IPS-18c (cell line): ENCODE measurements around the gene CLIC1.

Experiments
- H3K4me3 ChIP-seq: 2 replicates; pipeline ENCODE4 v1.7.0; 2013; ENCODE audit warnings: low read depth, mild to moderate bottlenecking, low read length, moderate library complexity; ENCODE audit not compliant: insufficient read depth
- H3K9me3 ChIP-seq: one replicate; pipeline ENCODE4 v1.6.1; 2013; ENCODE audit warnings: mild to moderate bottlenecking, low read length, moderate library complexity; ENCODE audit not compliant: control insufficient read depth, insufficient read depth

The CLIC1 gene

GRCh38 chr6:31700740-31701401 lies 35.5 kb downstream of the CLIC1 start:
- no peaks in the 10 kb centered on the region for H3K9me3 ChIP-seq
- H3K4me3 ChIP-seq, result no peak overlapping the region

GRCh38 chr6:31697555-31697954 lies 38.8 kb downstream of the CLIC1 start:
- Histone ChIP-seq H3K9me3 (no peaks in the 10 kb centered on the region), H3K4me3 (no peak overlapping the region)

- peaks cover 4% of the 10 kb centered on the region for H3K9me3 ChIP-seq
- no peak overlapping the region for H3K4me3 ChIP-seq
Observed at GRCh38 chr6:31693535-31693934, 42.8 kb downstream of the CLIC1 start.

- Histone ChIP-seq H3K4me3 (no peak overlapping the region), H3K9me3 (peaks cover 4% of the 10 kb centered on the region)
Observed at GRCh38 chr6:31692886-31693285, 43.4 kb downstream of the CLIC1 start.

GRCh38 chr6:31692353-31692752 lies 44.0 kb downstream of the CLIC1 start:
- H3K4me3 ChIP-seq, result no peak overlapping the region
- H3K9me3 ChIP-seq, result peaks cover 4% of the 10 kb centered on the region

GRCh38 chr6:31691564-31692108 lies 44.7 kb downstream of the CLIC1 start:
- H3K4me3 ChIP-seq, result no peak overlapping the region
- peaks cover 4% of the 10 kb centered on the region for H3K9me3 ChIP-seq

- no peak overlapping the region for H3K4me3 ChIP-seq
- H3K9me3 ChIP-seq, result peaks cover 4% of the 10 kb centered on the region
Observed at GRCh38 chr6:31691078-31691463, 45.3 kb downstream of the CLIC1 start.

- H3K9me3 ChIP-seq, result peaks cover 4% of the 10 kb centered on the region
- no peak overlapping the region for H3K4me3 ChIP-seq
Observed at GRCh38 chr6:31690231-31691077, 45.9 kb downstream of the CLIC1 start.

- H3K9me3 ChIP-seq, result peaks cover 4% of the 10 kb centered on the region
- no peak overlapping the region for H3K4me3 ChIP-seq
Observed at GRCh38 chr6:31689249-31690110, 46.9 kb downstream of the CLIC1 start.

- H3K4me3 ChIP-seq, result no peak overlapping the region
- H3K9me3 ChIP-seq, result peaks cover 4% of the 10 kb centered on the region
Observed at GRCh38 chr6:31687860-31688693, 48.3 kb downstream of the CLIC1 start.

GRCh38 chr6:31687321-31687720 lies 49.0 kb downstream of the CLIC1 start:
- peaks cover 4% of the 10 kb centered on the region for H3K9me3 ChIP-seq
- H3K4me3 ChIP-seq, result no peak overlapping the region

- Histone ChIP-seq H3K9me3 (peaks cover 4% of the 10 kb centered on the region), H3K4me3 (no peak overlapping the region)
Observed at GRCh38 chr6:31686483-31686882, 49.8 kb downstream of the CLIC1 start.

GRCh38 chr6:31683591-31683990 lies 52.7 kb downstream of the CLIC1 start:
- Histone ChIP-seq H3K4me3 (peak overlapping the region; percentile 52; the same call in 1 of the 2 replicates), H3K9me3 (no peaks in the 10 kb centered on the region)

GRCh38 chr6:31681135-31681671 lies 55.1 kb downstream of the CLIC1 start:
- Histone ChIP-seq H3K9me3 (peaks cover 4% of the 10 kb centered on the region), H3K4me3 (peak overlapping the region; percentile 50)
